ENCODE results near the gene RNF145.

DNA sequence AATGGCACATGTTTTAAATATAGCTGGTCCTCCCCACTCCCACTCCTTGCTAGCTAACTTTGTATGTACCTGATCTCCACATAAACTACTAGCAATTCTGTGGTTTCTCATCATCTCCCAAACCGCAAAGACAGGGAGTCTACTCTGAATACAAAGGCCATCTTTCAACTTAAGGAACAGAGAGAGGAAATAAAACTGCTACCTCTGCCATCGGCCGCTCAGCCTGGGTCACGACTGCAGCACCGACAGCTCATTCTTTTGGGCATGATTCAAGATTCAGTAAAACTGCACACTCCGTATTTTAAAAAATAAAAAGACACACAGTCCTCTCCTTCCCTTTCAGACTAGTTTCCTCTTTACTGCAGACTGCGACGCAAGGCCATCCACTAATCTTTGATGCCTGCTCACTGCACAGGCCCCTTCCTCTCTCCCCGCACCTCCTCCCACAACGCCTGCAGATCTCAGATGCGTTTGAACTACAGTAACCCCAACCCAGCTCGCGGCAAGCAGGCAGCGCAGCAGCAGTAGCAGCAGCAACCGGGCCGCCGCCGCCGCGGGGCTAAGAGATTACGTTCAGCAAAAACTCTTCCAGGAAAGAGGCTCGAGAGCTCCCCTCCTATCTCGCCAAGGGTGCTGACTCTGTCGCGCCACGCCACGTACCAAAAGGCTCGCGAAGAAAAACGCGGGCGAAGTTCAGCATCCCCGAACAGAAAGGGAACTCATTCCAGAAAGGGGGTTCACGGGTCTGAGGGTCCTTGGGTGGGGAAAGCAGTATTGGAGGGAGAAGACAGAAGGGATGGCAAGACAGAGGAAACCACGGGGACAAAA is 1.5 kb downstream of the RNF145 start:
- TF ChIP-seq, protein P1, sequence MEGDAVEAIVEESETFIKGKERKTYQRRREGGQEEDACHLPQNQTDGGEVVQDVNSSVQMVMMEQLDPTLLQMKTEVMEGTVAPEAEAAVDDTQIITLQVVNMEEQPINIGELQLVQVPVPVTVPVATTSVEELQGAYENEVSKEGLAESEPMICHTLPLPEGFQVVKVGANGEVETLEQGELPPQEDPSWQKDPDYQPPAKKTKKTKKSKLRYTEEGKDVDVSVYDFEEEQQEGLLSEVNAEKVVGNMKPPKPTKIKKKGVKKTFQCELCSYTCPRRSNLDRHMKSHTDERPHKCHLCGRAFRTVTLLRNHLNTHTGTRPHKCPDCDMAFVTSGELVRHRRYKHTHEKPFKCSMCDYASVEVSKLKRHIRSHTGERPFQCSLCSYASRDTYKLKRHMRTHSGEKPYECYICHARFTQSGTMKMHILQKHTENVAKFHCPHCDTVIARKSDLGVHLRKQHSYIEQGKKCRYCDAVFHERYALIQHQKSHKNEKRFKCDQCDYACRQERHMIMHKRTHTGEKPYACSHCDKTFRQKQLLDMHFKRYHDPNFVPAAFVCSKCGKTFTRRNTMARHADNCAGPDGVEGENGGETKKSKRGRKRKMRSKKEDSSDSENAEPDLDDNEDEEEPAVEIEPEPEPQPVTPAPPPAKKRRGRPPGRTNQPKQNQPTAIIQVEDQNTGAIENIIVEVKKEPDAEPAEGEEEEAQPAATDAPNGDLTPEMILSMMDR (IDR thresholded peaks at IDR 0.05) = no peak
- no peak for TF ChIP-seq ZFX (IDR thresholded peaks at IDR 0.05; ENCODE audit: borderline replicate concordance)
